GM12878 (cell line): Measurements from ENCODE around the gene FLT1. TPM values are rescaled to one million over a fixed set of nuclear protein-coding genes. Genes with fewer than 3 reads are reported as not detected.
A peak's percentile ranks its signal among the peaks of the same experiment; 100 is the strongest.

Source experiments
- BRCA1 ChIP-seq: IDR thresholded peaks from 2 replicates; pipeline ENCODE4 v1.6.1; 2011; ENCODE audit warnings: low read depth, low read length, improper control_type of control experiment
- ESRRA ChIP-seq: IDR thresholded peaks from 2 replicates; pipeline ENCODE4 v1.6.1; 2012; ENCODE audit warnings: mild to moderate bottlenecking, low read length, improper control_type of control experiment
- HDAC2 ChIP-seq: fragments of 200-600 bp; sonication (generic); IDR thresholded peaks from 2 replicates; pipeline ENCODE4 v1.6.1; 2017
- KLF5 ChIP-seq: fragments of 450-650 bp; IDR thresholded peaks from 2 replicates; pipeline ENCODE4 v1.6.1; 2014; ENCODE audit warnings: mild to moderate bottlenecking; ENCODE audit not compliant: partially characterized antibody
- MEF2B ChIP-seq: fragments of 450-650 bp; IDR thresholded peaks from 2 replicates; pipeline ENCODE4 v1.6.1; 2018; ENCODE audit warnings: mild to moderate bottlenecking, moderate library complexity; ENCODE audit not compliant: partially characterized antibody, poor library complexity, severe bottlenecking
- NR2C1 ChIP-seq: fragments of 450-650 bp; IDR thresholded peaks from 2 replicates; pipeline ENCODE4 v1.6.1; 2017; ENCODE audit warnings: antibody characterized with exemption, mild to moderate bottlenecking, moderate library complexity
- NRF1 ChIP-seq: conservative IDR thresholded peaks from 2 replicates; pipeline ENCODE4 v1.6.1; 2011; ENCODE audit warnings: mild to moderate bottlenecking, low read depth, low read length, improper control_type of control experiment
- RAD21 ChIP-seq: IDR thresholded peaks from 2 replicates; pipeline ENCODE4 v1.6.1; 2011; ENCODE audit warnings: mild to moderate bottlenecking, low read depth, low read length, moderate library complexity; ENCODE audit not compliant: insufficient read depth
- RB1 ChIP-seq: fragments of 450-650 bp; formaldehyde crosslinking; IDR thresholded peaks from 2 replicates; pipeline ENCODE4 v1.6.1; 2017; ENCODE audit warnings: mild to moderate bottlenecking, borderline replicate concordance
- RBBP5 ChIP-seq: fragments of 200-600 bp; sonication (generic); conservative IDR thresholded peaks from 2 replicates; pipeline ENCODE4 v1.6.1; 2016
- SIX5 ChIP-seq: IDR thresholded peaks from 2 replicates; pipeline ENCODE4 v1.6.1; 2011; ENCODE audit warnings: mild to moderate bottlenecking, low read depth, low read length, moderate library complexity; ENCODE audit not compliant: severe bottlenecking
- SUPT20H ChIP-seq: IDR thresholded peaks from 2 replicates; pipeline ENCODE4 v1.6.1; 2011; ENCODE audit warnings: low read depth, mild to moderate bottlenecking, low read length, moderate library complexity, borderline replicate concordance; ENCODE audit not compliant: control insufficient read depth
- TCF3 ChIP-seq: IDR thresholded peaks from 2 replicates; pipeline ENCODE4 v1.6.1; 2012; ENCODE audit warnings: low read depth, mild to moderate bottlenecking, low read length, borderline replicate concordance; ENCODE audit not compliant: insufficient read depth
- ZNF622 ChIP-seq: fragments of 450-650 bp; IDR thresholded peaks from 2 replicates; pipeline ENCODE4 v1.6.1; 2017; ENCODE audit warnings: mild to moderate bottlenecking, inconsistent platforms
- polyA plus RNA-seq, 11 experiments: library from polyadenylated mRNA; depleted of rRNA in 4 of 11; unstranded in 6 of 11; stranded (reverse) in 5 of 11; fragments of >200 nt; fragmentation: Nextera tagmentation in 4 of 11; fragmentation: Illumina TruSeq in 1 of 11; extraction: Ambion mirVana in 4 of 11; extraction: Trizol in 1 of 11; gene quantifications; 1 replicate in 1 of 11; 2 replicates in 10 of 11; pipeline versions ENCODE4 v1.2.1 to v1.2.3, GENCODE V29; 2011 to 2016; ENCODE audit warnings: inconsistent platforms in 2 of 11, missing spikeins in 2 of 11, low read depth in 1 of 11
- total RNA-seq, 4 experiments: library from RNA; depleted of rRNA in 3 of 4; stranded (reverse); fragments of >200 nt in 3 of 4; fragmentation: Illumina TruSeq in 1 of 4; extraction: Trizol in 1 of 4; gene quantifications; 2 replicates each; pipeline versions ENCODE4 v1.2.1 to v1.2.3, GENCODE V29; 2013 to 2021
- TF ChIP-seq, protein P1 (sequence below): fragments of 450-650 bp; formaldehyde crosslinking; IDR thresholded peaks from 2 replicates; pipeline ENCODE4 v1.4.0; 2020; ENCODE audit warnings: mild to moderate bottlenecking, moderate library complexity
- TF ChIP-seq, protein P2 (sequence below): IDR thresholded peaks from 2 replicates; pipeline ENCODE4 v1.6.1; 2011; ENCODE audit warnings: borderline replicate concordance, low read depth, mild to moderate bottlenecking, moderate library complexity, mixed read lengths, low read length; ENCODE audit not compliant: insufficient read depth; ENCODE audit errors: extremely low read length
- TF ChIP-seq, protein P3 (sequence below): fragments of 150-350 bp; IDR thresholded peaks from 2 replicates; pipeline ENCODE4 v1.6.1; 2014; ENCODE audit warnings: mild to moderate bottlenecking, low read depth, low read length
- TF ChIP-seq, protein P4 (sequence below): fragments of 150-350 bp; IDR thresholded peaks from 2 replicates; pipeline ENCODE4 v1.6.1; 2016; ENCODE audit warnings: low read depth, low read length
- TF ChIP-seq, protein P5 (sequence below), 3 experiments: IDR thresholded peaks in 2 of 3; conservative IDR thresholded peaks in 1 of 3; 2 replicates each; pipeline ENCODE4 v1.5.1; 2011; ENCODE audit warnings: low read depth in 3 of 3, low read length in 3 of 3, mild to moderate bottlenecking in 3 of 3, control low read depth in 2 of 3, moderate library complexity in 2 of 3, inconsistent platforms in 1 of 3, mixed read lengths in 1 of 3; ENCODE audit not compliant: control insufficient read depth in 2 of 3, insufficient read depth in 1 of 3; ENCODE audit errors: extremely low read depth in 1 of 3

Gene FLT1
- total and polyA plus RNA-seq, 10 of the 15 experiments (the other 5 are each of a cell fraction or from before 2014, with no cell fraction given): 0.55 to 5.6 (median 0.84) TPM

DNA sequence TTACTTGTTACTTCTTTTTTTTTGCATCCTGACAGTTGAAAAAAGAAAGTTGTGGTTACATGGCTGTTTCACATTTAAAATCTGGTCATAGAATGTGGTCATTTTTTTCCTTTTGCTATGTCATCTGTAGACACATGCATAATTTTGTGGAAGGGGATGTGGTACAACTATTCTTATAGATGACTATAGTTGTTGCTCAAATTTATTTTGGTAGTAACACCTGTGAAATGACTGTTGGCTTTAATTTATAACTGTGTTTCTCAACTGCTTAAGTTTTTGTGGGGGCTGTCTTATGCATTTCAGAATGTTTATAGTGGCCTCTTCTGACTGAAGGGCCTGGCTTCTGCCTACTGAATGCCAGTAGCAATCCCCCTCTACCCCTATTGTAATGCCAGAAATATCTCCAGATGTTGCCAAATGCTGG lies 226.1 kb downstream of the FLT1 start (continued):
- peak; percentile 97 for TF ChIP-seq MEF2B
- no peak for TF ChIP-seq BRCA1
- no peak for TF ChIP-seq ESRRA
- TF ChIP-seq ZNF622: no peak
- no peak for TF ChIP-seq HDAC2
- TF ChIP-seq KLF5: peak; percentile 38
- TF ChIP-seq, protein P1, sequence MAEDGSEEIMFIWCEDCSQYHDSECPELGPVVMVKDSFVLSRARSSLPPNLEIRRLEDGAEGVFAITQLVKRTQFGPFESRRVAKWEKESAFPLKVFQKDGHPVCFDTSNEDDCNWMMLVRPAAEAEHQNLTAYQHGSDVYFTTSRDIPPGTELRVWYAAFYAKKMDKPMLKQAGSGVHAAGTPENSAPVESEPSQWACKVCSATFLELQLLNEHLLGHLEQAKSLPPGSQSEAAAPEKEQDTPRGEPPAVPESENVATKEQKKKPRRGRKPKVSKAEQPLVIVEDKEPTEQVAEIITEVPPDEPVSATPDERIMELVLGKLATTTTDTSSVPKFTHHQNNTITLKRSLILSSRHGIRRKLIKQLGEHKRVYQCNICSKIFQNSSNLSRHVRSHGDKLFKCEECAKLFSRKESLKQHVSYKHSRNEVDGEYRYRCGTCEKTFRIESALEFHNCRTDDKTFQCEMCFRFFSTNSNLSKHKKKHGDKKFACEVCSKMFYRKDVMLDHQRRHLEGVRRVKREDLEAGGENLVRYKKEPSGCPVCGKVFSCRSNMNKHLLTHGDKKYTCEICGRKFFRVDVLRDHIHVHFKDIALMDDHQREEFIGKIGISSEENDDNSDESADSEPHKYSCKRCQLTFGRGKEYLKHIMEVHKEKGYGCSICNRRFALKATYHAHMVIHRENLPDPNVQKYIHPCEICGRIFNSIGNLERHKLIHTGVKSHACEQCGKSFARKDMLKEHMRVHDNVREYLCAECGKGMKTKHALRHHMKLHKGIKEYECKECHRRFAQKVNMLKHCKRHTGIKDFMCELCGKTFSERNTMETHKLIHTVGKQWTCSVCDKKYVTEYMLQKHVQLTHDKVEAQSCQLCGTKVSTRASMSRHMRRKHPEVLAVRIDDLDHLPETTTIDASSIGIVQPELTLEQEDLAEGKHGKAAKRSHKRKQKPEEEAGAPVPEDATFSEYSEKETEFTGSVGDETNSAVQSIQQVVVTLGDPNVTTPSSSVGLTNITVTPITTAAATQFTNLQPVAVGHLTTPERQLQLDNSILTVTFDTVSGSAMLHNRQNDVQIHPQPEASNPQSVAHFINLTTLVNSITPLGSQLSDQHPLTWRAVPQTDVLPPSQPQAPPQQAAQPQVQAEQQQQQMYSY (CRISPR knock-in tag): no peak
- peak; percentile 82 for TF ChIP-seq TCF3
- no peak for TF ChIP-seq RBBP5
- TF ChIP-seq NR2C1: no peak
- TF ChIP-seq, protein P2, sequence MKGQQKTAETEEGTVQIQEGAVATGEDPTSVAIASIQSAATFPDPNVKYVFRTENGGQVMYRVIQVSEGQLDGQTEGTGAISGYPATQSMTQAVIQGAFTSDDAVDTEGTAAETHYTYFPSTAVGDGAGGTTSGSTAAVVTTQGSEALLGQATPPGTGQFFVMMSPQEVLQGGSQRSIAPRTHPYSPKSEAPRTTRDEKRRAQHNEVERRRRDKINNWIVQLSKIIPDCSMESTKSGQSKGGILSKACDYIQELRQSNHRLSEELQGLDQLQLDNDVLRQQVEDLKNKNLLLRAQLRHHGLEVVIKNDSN: no peak
- TF ChIP-seq SUPT20H: no peak
- TF ChIP-seq, protein P3, sequence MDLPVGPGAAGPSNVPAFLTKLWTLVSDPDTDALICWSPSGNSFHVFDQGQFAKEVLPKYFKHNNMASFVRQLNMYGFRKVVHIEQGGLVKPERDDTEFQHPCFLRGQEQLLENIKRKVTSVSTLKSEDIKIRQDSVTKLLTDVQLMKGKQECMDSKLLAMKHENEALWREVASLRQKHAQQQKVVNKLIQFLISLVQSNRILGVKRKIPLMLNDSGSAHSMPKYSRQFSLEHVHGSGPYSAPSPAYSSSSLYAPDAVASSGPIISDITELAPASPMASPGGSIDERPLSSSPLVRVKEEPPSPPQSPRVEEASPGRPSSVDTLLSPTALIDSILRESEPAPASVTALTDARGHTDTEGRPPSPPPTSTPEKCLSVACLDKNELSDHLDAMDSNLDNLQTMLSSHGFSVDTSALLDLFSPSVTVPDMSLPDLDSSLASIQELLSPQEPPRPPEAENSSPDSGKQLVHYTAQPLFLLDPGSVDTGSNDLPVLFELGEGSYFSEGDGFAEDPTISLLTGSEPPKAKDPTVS: no peak
- TF ChIP-seq, protein P4, sequence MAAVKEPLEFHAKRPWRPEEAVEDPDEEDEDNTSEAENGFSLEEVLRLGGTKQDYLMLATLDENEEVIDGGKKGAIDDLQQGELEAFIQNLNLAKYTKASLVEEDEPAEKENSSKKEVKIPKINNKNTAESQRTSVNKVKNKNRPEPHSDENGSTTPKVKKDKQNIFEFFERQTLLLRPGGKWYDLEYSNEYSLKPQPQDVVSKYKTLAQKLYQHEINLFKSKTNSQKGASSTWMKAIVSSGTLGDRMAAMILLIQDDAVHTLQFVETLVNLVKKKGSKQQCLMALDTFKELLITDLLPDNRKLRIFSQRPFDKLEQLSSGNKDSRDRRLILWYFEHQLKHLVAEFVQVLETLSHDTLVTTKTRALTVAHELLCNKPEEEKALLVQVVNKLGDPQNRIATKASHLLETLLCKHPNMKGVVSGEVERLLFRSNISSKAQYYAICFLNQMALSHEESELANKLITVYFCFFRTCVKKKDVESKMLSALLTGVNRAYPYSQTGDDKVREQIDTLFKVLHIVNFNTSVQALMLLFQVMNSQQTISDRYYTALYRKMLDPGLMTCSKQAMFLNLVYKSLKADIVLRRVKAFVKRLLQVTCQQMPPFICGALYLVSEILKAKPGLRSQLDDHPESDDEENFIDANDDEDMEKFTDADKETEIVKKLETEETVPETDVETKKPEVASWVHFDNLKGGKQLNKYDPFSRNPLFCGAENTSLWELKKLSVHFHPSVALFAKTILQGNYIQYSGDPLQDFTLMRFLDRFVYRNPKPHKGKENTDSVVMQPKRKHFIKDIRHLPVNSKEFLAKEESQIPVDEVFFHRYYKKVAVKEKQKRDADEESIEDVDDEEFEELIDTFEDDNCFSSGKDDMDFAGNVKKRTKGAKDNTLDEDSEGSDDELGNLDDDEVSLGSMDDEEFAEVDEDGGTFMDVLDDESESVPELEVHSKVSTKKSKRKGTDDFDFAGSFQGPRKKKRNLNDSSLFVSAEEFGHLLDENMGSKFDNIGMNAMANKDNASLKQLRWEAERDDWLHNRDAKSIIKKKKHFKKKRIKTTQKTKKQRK: no peak
- TF ChIP-seq SIX5: no peak
- TF ChIP-seq, protein P5, sequence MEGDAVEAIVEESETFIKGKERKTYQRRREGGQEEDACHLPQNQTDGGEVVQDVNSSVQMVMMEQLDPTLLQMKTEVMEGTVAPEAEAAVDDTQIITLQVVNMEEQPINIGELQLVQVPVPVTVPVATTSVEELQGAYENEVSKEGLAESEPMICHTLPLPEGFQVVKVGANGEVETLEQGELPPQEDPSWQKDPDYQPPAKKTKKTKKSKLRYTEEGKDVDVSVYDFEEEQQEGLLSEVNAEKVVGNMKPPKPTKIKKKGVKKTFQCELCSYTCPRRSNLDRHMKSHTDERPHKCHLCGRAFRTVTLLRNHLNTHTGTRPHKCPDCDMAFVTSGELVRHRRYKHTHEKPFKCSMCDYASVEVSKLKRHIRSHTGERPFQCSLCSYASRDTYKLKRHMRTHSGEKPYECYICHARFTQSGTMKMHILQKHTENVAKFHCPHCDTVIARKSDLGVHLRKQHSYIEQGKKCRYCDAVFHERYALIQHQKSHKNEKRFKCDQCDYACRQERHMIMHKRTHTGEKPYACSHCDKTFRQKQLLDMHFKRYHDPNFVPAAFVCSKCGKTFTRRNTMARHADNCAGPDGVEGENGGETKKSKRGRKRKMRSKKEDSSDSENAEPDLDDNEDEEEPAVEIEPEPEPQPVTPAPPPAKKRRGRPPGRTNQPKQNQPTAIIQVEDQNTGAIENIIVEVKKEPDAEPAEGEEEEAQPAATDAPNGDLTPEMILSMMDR (IDR thresholded peaks at IDR 0.05 in 2 of 3, conservative IDR thresholded peaks at IDR 0.05 in 1 of 3; ENCODE audit: control insufficient read depth in 2 of 3, extremely low read depth in 1 of 3, insufficient read depth in 1 of 3, low read depth in 3 of 3, low read length in 3 of 3): no peak
- TF ChIP-seq RB1: no peak
- peak; percentile 51 for TF ChIP-seq RAD21
- TF ChIP-seq NRF1: no peak
